Stomach (tissue), 4 donors: Measurements from ENCODE around the gene AIFM2.

Experiments used
- CTCF ChIP-seq, 7 experiments: fragments of 450-650 bp in 4 of 7; fragments of 200-600 bp in 3 of 7; sonication (generic) in 3 of 7; IDR thresholded peaks; one replicate each; pipeline ENCODE4 v1.5.1; 2016 to 2019; ENCODE audit warnings: antibody characterized with exemption in 7 of 7, control low read depth in 2 of 7, mild to moderate bottlenecking in 1 of 7
- POLR2AphosphoS5 ChIP-seq, 3 donors: sonication (generic); formaldehyde crosslinking; IDR thresholded peaks; one replicate each; pipeline ENCODE4 v1.6.1; 2016; ENCODE audit warnings: antibody characterized with exemption in 3 of 3

DNA sequence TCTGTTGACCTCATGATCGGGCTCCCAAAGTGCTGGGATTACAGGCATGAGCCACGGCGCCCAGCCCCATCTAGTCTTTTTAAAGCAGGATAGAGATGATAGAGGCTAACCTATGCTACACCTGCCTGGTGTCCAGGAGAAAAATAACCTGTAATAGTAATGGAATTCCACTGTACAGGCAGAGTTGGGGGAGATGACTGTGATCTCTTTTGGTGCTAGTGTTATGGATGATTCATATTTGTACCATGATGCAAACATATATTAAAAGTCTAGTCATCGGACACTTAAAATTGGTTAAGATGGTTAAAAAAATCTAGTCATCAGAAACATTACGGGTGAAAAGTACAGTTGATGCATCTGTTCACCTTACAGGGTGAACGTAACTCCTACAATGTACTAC lies 43.8 kb upstream of the AIFM2 start:
- TF ChIP-seq CTCF (IDR thresholded peaks at IDR 0.05) (no peak), POLR2AphosphoS5 (IDR thresholded peaks at IDR 0.05) (no peak)
